HG03439 (cell line): ENCODE measurements around the gene C18orf32.
A peak's percentile ranks its signal among the peaks of the same experiment; 100 is the strongest.
"Not testable (repeated sequence)": the region's sequence is repeated elsewhere in the genome, so short reads cannot be mapped to it uniquely, and the experiment has no call there.

Experiments
- ATAC-seq: cut with Tn5 transposase; IDR thresholded peaks from one replicate; pipeline ENCODE4 v1.9.1; 2021; ENCODE audit warnings: mild to moderate bottlenecking, moderate library complexity; ENCODE audit not compliant: unreplicated experiment

Gene C18orf32

DNA sequence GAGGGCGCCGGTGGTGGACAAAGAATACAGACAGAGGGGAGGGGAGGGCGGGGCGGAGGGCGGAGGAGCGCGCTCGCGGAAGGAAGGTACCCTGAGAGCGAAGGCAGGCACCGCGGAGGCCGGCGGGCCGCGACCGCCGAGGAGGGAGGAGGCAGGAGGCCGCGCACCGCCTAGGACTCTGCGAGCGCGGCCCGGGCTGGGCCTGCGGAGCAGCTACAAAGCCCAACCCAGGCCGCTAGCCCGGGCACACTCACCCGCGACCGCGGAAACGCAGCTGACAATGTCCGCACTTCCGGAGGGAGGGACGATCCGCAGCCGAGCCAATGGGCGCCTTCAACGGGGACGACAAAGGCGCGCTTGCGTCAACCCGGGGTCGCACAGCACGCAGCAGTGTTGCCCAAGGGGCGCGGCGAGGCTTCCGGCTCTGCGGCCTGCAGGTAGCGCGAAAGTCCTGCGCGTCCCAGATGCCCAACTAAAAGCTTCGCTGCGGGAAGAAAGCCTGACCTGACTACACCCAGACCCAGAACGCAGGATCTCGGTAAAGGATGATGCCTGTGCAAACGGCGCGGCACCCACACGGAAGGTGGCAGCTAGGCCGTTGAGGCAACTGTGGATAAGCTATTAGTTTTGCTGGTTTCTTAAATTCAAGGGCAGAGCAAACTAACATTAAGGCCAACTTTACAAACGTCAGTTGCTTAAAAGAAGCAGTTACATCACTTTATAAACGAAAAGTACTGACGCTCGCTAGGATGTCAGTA is at the start of gene C18orf32:
Gene C18orf32, minus strand, starts transcription at position 282 of the 758 bp plus-strand sequence. CDS start 3,486 bp downstream, outside the sequence.
- peak; percentile 90 for ATAC-seq

DNA sequence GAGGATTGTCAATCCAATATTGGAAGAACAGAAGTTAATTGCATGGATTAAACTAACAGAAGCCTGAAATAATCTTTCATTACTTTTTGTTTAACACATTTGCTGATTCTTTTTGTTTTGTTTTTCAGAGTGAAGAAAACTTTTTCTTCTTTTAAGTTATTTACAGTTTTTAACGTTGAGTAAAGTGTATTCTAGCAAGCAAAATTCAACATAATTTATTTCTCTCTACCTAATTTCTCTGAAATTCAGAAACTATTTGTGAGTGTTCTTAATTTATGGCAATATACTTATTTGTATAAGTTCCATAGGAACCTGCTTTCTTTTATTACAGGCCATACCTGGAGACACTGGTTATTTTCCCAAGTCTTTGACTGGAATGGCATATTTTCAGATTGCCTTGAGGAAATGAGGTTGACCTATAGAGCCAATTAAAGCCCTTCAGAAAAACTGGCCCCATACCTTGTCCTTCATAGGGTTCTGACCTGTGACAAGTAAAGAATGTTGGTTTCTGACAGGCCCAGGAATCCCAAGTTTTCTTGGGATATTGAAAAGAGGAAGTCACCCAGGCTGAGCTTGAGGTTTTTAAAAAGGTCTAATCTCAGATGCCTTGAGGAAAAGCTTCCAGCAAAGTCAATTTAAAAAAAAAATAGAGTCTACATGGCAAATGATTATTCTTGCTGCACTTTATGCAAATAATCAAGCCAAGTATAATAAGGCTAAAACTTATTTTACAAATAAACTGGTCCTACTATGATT is 48.0 kb upstream of the C18orf32 start:
- ATAC-seq: no peak

DNA sequence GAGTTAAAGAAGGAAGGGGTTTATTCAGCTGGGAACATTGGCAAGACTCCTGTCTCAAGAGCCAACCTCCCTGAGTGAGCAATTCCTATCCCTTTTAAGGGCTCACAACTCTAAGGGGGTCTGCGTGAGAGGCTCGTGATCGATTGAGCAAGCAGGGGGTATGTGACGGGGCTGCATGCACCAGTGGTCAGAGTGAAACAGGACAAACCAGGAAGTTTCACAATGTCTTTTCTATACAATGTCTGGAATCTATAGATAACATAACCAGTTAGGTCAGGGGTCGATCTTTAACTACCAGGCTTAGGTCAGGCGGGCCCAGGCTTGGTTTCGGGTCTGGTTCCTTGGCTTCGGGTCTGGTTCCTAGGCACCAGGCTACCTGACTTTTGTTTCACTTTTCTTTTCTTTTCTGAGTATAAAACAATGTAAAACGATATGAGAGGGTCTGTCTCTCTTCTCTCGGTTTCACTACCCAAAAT is 44.7 kb upstream of the C18orf32 start:
- ATAC-seq: no peak

DNA sequence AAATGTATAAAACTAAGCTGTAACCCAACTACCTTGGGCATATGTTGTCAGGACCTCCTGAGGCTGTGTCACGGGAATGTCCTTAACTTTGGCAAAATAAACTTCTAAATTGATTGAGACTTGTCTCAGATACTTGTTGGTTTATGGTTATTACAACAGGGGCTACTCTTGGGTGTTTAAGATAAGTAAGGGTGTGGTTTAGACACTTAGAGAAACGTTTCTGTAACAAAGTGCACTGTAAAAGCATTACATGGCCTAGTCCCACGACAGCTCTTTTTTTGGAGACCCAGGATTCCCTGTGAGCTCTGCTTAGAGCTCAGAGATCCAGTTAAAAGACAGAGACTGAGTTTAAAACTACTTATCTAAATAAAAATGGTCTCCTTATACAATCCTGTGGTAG is 42.6 kb upstream of the C18orf32 start:
- ATAC-seq: no peak

DNA sequence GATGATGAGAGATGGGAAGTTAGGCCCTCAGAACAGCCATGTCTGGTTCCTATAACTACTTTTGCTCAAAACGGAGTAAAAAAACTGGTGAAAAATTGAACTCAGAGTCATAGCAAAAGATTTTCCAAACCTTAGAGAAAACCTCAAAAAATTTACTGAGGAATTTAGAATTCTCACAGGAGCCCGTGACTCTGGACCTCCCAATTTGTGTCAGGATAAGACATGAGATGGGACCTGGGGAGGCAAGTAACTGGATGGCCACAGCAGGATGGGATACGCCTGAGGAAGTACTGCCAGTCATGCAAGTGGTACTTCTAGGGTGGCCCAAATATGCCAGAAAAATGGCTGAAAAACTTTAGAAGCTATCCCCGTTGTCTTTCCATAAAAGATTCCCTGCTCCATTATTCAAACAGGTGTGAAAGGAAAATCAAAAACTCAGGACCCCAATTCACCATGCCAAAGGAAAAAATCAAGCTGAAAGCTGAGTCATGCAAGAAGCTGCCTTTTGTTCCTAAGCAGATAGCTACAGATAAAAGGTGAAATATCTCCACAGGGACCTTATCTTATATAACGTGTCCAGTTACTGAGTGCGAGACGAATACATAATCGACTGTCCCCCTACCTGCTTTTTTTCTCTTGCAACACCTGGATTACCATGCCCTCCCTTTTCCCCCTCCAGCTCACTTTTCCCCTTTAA is 40.7 kb upstream of the C18orf32 start:
- no peak for ATAC-seq

DNA sequence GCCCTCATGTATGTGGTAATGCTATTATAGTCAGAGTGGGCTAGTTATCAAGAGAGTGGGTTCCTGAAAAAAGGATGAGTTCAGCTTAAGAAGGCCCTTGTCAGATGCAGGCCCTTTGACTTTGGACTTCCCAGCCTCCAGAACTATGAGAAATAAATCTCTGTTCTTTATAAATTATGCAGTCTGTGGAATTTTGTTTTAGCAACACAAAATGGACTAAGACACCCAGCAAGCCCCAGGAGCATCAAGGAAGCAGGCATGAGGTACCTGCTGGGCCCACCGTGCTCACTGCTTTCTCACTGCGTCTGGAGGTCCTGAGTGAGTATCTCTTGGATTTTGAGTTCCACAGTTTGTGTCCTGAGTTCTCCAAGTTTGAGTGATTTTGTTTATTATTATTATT is 38.9 kb upstream of the C18orf32 start:
- no peak for ATAC-seq

DNA sequence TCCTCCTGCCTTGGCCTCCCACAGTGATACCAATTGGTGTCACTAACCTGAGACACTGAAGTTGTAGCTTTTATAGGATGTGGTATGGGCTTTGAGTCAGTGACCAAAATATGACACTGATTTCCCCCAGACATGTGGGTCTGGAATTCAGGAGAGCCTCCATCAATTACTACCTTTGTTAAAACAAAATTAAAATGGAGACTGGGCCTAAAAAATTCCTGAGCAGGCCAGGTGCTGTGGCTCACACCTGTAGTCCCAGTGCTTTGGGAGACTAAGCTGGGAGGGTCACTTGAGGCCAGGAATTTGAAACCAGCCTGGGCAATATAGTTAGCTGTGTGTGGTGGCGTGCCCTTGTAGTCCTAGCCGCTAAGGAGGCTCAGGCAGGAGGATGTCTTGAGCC is 37.9 kb upstream of the C18orf32 start:
- no peak for ATAC-seq

DNA sequence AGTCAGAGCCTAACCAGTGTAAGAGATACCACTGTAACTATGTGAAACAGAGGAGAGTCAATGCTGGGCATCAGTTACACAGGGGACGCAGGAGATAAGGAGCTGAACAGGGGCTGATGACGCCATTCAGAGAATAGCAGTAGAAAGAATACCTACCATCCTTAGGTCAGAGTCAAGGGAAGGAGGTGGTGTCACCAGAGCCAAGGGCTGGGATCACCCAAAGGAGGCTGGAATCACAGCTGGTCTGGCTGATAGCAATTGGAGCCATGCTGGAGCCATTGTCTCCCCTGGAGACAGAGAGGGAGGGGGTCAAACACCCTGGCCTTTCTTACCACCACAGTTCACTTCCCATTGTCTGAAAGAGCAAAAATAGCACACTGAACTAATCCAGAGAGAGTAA is 37.3 kb upstream of the C18orf32 start:
- no peak for ATAC-seq

DNA sequence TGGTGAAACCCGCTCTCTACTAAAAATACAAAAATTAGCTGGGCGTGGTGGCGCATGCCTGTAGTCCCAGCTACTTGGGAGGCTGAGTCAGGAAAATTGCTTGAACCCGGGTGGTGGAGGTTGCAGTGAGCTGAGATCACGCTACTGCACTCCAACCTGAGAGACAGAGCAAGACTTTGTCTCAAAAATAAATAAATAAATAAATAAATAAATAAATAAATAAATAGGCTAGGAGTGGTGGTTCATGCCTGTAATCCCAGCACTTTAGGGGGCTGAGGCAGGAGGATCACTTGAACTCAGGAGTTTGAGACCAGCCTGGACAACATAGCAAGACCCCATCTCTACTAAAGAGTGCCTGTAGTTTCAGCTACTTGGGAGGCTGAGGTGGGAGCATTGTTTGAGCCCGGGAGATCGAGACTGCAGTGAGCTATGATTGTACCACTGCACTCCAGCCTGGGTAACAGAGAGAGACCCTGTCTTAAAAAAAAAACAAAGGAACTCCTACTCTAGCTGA is 36.6 kb upstream of the C18orf32 start:
- ATAC-seq: not testable (repeated sequence)

DNA sequence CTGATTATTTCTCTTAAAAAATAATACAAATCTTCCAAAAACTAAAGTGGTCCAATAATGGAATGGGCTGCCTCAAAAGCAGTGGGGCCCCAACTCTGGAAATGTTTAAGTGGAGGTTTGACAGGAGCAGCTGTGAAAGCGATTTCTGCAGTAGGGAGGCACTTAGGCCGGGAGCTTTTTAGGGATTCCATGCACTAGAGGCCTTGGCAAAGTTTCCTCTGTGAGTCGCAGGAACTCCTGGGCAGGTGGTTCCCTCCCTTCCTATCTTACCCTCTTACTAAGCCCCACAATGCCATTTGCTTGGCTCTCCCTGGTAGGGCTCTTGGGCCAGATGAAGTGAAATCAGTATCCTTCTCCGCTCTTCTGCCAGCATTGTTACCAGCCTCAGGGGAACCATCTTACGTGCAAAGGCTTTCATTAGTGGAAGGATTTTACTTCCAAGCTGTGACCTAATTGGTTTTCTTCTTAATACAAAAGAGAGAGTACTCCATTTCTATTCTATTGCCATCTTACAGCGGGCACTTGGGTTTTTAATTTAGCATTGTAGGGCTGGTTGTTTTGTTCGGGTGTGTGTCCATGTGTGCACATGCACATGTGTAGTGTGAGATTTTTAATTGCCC is 34.3 kb upstream of the C18orf32 start:
- no peak for ATAC-seq

DNA sequence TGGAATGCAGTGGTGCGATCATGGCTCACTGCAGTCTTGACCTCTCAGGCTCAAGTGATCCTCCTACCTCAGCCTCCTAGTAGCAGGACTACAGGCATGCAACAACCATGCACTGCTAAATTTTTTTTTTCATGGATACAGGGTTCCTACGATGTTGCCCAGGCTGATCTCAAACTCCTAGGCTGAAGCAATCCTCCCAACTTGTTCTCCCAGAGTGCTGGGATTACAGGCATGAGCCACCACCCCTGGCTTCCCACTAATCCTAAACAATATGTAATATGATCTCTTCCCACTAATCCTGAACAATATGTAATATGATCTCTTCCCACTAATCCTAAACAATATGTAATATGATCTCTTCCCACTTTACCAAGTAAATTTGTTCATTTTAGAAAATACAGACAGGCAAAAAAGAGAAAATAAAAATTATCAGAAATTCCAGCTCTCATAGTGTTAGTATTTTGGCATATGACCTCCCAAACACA is 33.7 kb upstream of the C18orf32 start:
- no peak for ATAC-seq

DNA sequence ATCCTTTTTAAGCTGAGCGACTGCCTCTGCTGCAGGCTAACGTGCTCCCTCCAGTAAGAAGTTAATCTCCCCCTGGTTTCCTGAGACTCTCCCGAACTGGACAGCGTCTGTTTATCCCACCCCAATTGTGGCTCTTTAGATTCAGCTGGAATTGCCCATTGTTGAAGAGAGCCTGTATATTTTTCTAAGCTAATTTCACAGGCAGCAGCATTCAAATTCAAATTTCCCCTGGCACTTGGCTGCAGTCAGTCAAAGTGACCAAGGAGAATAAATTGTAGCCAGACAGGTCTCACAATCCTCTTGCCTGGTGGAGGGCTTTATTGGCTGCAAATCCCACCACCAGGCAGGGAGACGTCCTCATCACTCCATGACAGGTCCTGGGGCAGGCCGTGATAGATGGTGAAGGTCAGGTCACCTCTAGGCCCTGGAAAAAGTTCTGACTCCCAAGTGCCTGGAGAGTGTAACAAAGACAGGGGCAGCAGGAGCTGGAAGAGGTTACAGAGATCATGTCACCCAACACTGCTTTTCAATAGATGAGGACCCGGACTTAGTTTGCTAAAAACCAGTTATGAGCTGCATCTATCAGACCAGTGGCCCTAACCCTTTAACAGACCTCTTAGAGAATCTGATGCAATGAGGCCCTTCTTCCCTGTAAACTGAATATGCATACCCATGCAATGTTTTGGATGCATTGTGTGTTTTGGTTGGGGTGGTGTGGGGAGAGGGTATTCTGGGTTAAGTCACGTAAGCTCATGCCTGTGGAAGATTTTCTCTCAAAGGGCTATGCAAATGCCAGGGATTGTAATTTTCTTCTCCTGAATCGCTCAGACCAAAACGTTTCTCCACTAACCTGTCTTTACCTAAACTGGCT is 32.3 kb upstream of the C18orf32 start:
- ATAC-seq: no peak

DNA sequence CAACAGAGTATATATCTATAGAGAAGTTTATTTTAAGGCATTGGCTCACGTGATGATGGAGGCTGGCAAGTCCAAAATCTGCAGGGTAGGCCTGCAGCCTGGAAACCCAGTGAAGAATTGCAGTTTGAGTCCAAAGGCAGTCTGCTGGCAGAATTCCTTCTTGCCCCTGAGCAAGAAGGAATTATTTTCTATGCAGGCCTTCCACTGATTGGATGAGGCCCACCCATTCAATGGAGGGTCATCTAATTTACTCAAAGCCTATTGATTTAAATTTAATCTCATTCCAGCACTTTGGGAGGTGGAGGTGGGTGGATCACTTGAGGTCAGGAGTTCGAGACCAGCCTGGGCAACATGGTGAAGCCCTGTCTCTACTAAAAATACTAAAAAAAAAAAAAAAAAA is 30.4 kb upstream of the C18orf32 start:
- no peak for ATAC-seq

DNA sequence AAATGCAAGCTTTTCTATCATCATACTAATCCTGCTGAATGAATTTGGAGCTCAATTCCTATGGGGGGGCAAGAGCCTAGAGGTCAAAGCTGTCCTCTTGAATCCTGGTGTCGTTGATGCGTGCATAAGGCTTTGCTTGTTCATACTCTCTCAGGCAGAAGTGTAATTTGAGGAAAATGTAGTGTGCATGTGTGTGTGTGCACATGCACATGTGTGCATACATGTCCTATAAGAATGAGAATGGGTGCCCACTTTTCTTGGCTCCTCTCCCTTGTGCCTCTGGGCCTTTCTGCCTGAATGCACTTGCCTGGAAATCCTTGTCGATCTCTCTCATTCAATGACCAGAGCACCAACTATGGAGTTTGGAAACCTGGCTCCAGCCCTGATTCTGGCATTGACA is 28.5 kb upstream of the C18orf32 start:
- ATAC-seq: no peak

DNA sequence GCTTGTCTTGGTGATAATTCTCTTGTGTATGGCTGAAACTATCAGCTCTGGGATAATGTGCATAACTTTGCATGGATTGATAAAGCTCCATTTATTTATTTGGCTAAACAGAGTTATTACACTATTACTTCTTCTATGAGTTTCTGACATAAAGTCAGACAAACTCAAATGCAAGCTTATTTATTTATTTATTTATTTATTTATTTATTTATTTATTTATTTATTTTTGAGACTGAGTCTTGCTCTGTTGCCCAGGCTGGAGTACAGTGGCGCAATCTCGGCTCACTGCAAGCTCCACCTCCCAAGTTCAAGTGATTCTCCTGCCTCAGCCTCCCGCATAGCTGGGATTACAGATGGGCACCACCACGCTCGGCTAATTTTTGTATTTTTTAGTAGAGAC is 28.0 kb upstream of the C18orf32 start:
- not testable (repeated sequence) for ATAC-seq

DNA sequence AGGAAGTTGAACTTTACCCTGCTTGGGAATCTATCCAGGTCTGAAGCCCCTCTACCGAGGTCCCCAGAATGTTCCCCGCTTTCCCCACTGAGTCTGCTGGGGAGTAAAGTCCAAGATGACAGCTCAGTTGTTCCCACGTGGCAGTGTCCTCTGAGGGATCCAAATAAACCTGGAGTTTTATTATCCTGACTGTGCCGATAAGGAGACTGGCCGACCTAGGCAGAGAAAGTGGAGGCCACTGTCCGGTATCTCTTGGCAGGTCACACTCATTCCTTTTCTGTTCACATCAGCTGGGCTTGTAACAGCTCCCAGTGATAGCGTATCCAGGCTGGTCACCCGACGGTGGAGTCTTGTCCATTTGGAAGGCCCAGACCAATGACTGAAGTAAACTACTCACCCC is 27.5 kb upstream of the C18orf32 start:
- no peak for ATAC-seq

DNA sequence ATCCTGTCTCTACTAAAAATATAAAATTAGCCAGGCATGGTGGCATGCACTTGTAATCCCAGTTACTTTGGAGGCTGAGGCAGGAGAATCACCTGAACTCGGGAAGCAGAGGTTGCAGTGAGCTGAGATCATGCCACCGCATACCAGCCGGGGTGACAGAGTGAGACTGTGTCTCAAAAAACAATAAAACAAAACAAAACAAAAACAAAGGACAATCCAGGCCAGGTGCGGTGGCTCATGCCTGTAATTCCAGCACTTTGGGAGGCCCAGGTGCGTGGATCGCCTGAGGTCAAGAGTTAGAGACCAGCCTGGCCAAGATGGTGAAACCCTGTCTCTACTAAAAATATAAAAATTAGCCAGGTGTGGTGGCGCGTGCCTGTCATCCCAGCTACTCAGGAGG is 25.8 kb upstream of the C18orf32 start:
- not testable (repeated sequence) for ATAC-seq

DNA sequence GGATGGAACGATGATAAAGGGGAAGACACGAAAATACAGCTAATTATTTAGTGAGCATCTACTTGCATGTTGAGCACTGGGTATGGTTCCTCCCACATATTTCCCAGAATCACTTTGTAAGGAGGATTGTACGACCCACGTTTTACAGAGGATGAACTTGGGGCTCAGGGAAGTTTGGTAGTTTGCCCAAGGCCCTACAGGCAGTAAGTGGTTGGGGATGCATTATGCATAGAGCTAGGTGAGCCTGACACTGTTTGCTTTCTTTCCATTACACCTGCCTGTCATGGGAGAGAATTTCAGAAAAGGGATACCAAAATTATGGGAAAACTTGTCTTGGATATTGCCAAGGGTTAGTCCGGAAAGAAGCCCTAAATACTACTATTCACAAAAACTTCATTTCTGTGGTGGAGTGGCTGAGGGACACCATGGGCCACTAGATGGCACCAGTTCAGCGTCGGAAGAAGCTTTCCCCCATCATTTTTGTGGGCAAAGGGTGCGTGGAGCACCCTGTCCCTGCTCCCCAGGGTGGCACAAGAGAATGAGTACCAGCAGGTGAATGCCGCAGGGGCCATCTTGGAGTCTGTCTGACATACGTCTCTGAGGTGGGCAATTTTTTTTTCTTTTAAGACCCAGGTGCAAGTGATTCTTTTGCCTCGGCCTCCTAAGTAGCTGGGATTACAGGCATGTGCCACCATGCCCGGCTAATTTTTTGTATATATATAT is 23.5 kb upstream of the C18orf32 start:
- ATAC-seq: no peak

DNA sequence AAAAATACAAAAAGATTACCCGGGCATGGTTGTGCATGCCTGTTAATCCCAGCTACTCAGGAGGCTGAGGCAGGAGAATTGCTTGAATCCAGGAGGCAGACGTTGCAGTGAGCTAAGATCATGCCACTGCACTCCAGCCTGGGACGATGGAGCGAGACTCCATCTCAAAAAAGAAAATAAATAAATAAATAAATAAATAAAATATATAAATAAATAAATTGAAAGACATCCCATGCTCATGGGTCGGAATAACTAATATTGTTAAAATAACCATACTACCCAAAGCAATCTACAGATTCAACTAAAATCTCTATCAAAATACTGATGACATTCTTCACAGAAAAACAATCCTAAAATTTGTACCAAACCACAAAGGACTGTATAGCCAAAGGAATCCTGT is 19.4 kb upstream of the C18orf32 start:
- not testable (repeated sequence) for ATAC-seq
